ENCODE data around the gene STK11. TPM values are rescaled to one million over a fixed set of nuclear protein-coding genes. Genes with fewer than 3 reads are reported as not detected.

The STK11 gene
- total RNA-seq, 1 experiment from 2014 or later: 116 TPM

GRCh38 chr19:1275260-1275975, 69.8 kb downstream of the STK11 start, which contains the start of gene FAM174C:
FAM174C (plus strand) TSS chr19:1275530; CDS start chr19:1275550, 20 bp downstream.
- DNase-seq (ENCODE audit: low read depth, low spot score): no peak
- ATAC-seq: peak; percentile 87
- Histone ChIP-seq H3K27ac (ENCODE audit: low read length) (peak within 1 kb of the TSS; percentile 93), H3K27me3 (ENCODE audit: control insufficient read depth, insufficient read depth, low read length) (no peaks in the 10 kb centered on the region), H3K9me3 (ENCODE audit: control insufficient read depth, insufficient read depth, low read depth, low read length) (no peaks in the 10 kb centered on the region), H3K36me3 (ENCODE audit: control insufficient read depth, insufficient read depth, low read length) (no peaks in the 10 kb centered on the region), H3K4me1 (ENCODE audit: control insufficient read depth, insufficient read depth, low read length) (peaks cover 25% of the 10 kb centered on the region), H3K4me3 (ENCODE audit: low read depth in 2 of 2, low read length in 2 of 2) (peak within 1 kb of the TSS; percentile 62 to 64)
- ChIA-PET CTCF (interaction anchor here (0.5 kb wide), 1 partner anchor 9 kb away, joined by 8 read pairs; no protein-coding TSS in a partner anchor), POLR2A (no interaction called here)
- BruUV-seq (replicated peaks): no TSS peak
- TF ChIP-seq REST (IDR thresholded peaks at IDR 0.05; ENCODE audit: insufficient read depth in 1 of 2, low read depth in 2 of 2, low read length in 1 of 2): no peak
- no peak for TF ChIP-seq TCF7L2 (IDR thresholded peaks at IDR 0.05; ENCODE audit: low read depth, low read length)
- TF ChIP-seq POLR2AphosphoS5 (IDR thresholded peaks at IDR 0.05; ENCODE audit: low read depth, low read length): peak; percentile 87
- 0 out of 2 replicates have a peak, but pooled peaks have one; percentile 65 for TF ChIP-seq SIN3A (IDR thresholded peaks at IDR 0.05; ENCODE audit: borderline replicate concordance, insufficient read depth, low read depth, low read length)
- TF ChIP-seq CTCF (IDR thresholded peaks at IDR 0.05): no peak
- intact Hi-C loops (cut with micrococcal nuclease; ENCODE audit: unreplicated experiment) (loop anchor here (10.0 kb wide), 1 partner anchor 99 kb away; no protein-coding TSS in a partner anchor), in situ Hi-C loops (cut with HindIII; ENCODE audit: low pct_unique_long_range_greater_than_20kb, low sequenced_read_pairs) (no loop called here)

GRCh38 chr19:1275976-1276627, 70.5 kb downstream of the STK11 start:
- no peaks in the 10 kb centered on the region for H3K27me3 ChIP-seq (ENCODE audit: control insufficient read depth, insufficient read depth, low read length)
- TSS peak; percentile 48 for BruUV-seq (replicated peaks)
- no peak for DNase-seq (ENCODE audit: low read depth, low spot score)
- intact Hi-C loops (cut with micrococcal nuclease; ENCODE audit: unreplicated experiment): loop anchor here (10.0 kb wide), 1 partner anchor 99 kb away; no protein-coding TSS in a partner anchor
- in situ Hi-C loops (cut with HindIII; ENCODE audit: low pct_unique_long_range_greater_than_20kb, low sequenced_read_pairs): no loop called here
- no peak for TF ChIP-seq REST (IDR thresholded peaks at IDR 0.05; ENCODE audit: insufficient read depth in 1 of 2, low read depth in 2 of 2, low read length in 1 of 2)
- TF ChIP-seq TCF7L2 (IDR thresholded peaks at IDR 0.05; ENCODE audit: low read depth, low read length): no peak
- TF ChIP-seq CTCF (IDR thresholded peaks at IDR 0.05): no peak
- TF ChIP-seq SIN3A (IDR thresholded peaks at IDR 0.05; ENCODE audit: borderline replicate concordance, insufficient read depth, low read depth, low read length): no peak
- TF ChIP-seq POLR2AphosphoS5 (IDR thresholded peaks at IDR 0.05; ENCODE audit: low read depth, low read length): peak; percentile 44; the same call in 1 of the 2 replicates
- no peak for ATAC-seq
- no peaks in the 10 kb centered on the region for H3K36me3 ChIP-seq (ENCODE audit: control insufficient read depth, insufficient read depth, low read length)
- H3K4me1 ChIP-seq (ENCODE audit: control insufficient read depth, insufficient read depth, low read length): peaks cover 22% of the 10 kb centered on the region
- peak overlapping the region; percentile 62 to 64 for H3K4me3 ChIP-seq (ENCODE audit: low read depth in 2 of 2, low read length in 2 of 2)
- peak overlapping the region; percentile 93 for H3K27ac ChIP-seq (ENCODE audit: low read length)
- CTCF ChIA-PET: no interaction called here
- POLR2A ChIA-PET: no interaction called here
- H3K9me3 ChIP-seq (ENCODE audit: control insufficient read depth, insufficient read depth, low read depth, low read length): no peaks in the 10 kb centered on the region
